Mononuclear cell (primary cell): ENCODE results near the gene TMEM255B. TPM values are rescaled to one million over a fixed set of nuclear protein-coding genes. Genes with fewer than 3 reads are reported as not detected.
A peak's percentile ranks its signal among the peaks of the same experiment; 100 is the strongest.

Experiments
- H3K27me3 ChIP-seq: 2 replicates; pipeline ENCODE4 v1.6.0; 2011; ENCODE audit warnings: low read length, control low read depth; ENCODE audit not compliant: insufficient read depth
- H3K4me1 ChIP-seq: 2 replicates; pipeline ENCODE4 v1.5.1; 2011; ENCODE audit warnings: mild to moderate bottlenecking, low read length, control low read depth; ENCODE audit not compliant: insufficient read depth
- H3K4me3 ChIP-seq: 2 replicates; pipeline ENCODE4 v1.5.1; 2011; ENCODE audit warnings: mild to moderate bottlenecking, low read length, moderate library complexity
- H3K9me3 ChIP-seq: 2 replicates; pipeline ENCODE4 v1.5.1; 2011; ENCODE audit warnings: low read depth, mild to moderate bottlenecking, control low read depth, low read length
- total RNA-seq: library from RNA; depleted of rRNA; stranded (reverse); fragments of >200 nt; gene quantifications from one replicate; pipeline ENCODE4 v1.2.3, GENCODE V29; 2012

The TMEM255B gene
- total RNA-seq, 1 donor: 0.84 TPM

- Histone ChIP-seq H3K4me1 (peaks cover 17% of the 10 kb centered on the region), H3K4me3 (no peak overlapping the region), H3K9me3 (no peaks in the 10 kb centered on the region), H3K27me3 (peaks cover 2% of the 10 kb centered on the region)
Measured at GRCh38 chr13:113855931-113856715, 97.1 kb downstream of the TMEM255B start.

DNA sequence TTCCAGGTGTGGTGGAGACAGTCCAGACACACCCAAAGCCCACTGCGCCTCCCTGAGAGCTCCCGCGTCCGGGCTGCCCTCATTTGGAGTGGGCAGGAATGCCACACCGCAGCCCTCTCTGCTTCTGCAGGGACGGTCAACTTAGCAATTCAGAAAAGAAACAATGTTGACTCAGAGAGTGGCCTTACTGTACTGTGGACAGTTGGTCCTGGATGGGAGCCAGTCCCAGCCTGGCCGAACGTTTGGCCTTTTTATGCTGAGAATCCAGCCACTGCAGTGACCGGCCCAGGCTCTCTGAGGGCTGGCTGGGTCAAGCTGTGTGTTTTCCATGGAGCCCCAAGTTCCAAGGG is 97.7 kb downstream of the TMEM255B start:
- Histone ChIP-seq H3K4me3 (no peak overlapping the region), H3K27me3 (peaks cover 2% of the 10 kb centered on the region), H3K4me1 (peaks cover 17% of the 10 kb centered on the region), H3K9me3 (no peaks in the 10 kb centered on the region)

- H3K4me1 ChIP-seq: peaks cover 23% of the 10 kb centered on the region
- peaks cover 6% of the 10 kb centered on the region for H3K27me3 ChIP-seq
- no peaks in the 10 kb centered on the region for H3K9me3 ChIP-seq
- H3K4me3 ChIP-seq: no peak overlapping the region
Measured at GRCh38 chr13:113857531-113858195, 98.6 kb downstream of the TMEM255B start.

DNA sequence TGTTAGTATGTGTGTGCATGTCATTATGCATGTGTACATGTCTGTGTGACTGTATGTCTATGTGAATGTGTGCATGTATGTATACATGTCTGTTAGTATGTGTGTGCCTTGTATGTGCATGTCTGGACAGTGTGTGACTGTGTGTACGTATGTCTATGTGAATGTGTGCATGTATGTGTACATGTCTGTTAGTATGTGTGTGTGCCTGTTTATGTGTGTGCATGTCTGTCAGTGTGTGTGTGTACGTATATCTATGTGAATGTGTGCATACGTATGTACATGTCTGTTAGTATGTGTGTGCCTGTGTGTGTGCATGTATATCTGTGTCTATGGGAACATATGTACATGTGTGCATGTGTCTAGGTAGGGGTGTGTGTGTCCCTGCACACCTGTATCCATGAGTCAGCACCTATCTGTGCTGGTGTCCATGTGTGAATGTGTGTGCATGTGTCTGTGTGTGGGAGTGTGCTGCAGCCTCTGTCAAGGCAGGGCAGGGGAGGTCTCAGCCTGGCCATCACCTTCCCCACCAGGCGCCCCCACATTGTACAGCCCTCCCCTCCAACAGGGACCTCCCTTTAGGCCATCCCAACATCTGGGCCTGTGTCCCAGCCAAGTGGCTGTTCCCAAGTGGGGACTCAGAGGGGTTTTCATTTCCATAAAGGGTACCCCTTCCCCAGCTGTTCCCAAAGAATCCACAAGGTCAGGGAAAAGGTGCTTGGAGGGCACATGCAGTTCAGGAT is 100.5 kb downstream of the TMEM255B start:
- H3K27me3 ChIP-seq: peaks cover 11% of the 10 kb centered on the region
- H3K9me3 ChIP-seq: no peaks in the 10 kb centered on the region
- no peak overlapping the region for H3K4me3 ChIP-seq
- H3K4me1 ChIP-seq: peaks cover 28% of the 10 kb centered on the region

- Histone ChIP-seq H3K9me3 (no peaks in the 10 kb centered on the region), H3K4me3 (no peak overlapping the region), H3K27me3 (peaks cover 15% of the 10 kb centered on the region), H3K4me1 (peaks cover 25% of the 10 kb centered on the region)
Measured at GRCh38 chr13:113860051-113860664, 101.1 kb downstream of the TMEM255B start.

DNA sequence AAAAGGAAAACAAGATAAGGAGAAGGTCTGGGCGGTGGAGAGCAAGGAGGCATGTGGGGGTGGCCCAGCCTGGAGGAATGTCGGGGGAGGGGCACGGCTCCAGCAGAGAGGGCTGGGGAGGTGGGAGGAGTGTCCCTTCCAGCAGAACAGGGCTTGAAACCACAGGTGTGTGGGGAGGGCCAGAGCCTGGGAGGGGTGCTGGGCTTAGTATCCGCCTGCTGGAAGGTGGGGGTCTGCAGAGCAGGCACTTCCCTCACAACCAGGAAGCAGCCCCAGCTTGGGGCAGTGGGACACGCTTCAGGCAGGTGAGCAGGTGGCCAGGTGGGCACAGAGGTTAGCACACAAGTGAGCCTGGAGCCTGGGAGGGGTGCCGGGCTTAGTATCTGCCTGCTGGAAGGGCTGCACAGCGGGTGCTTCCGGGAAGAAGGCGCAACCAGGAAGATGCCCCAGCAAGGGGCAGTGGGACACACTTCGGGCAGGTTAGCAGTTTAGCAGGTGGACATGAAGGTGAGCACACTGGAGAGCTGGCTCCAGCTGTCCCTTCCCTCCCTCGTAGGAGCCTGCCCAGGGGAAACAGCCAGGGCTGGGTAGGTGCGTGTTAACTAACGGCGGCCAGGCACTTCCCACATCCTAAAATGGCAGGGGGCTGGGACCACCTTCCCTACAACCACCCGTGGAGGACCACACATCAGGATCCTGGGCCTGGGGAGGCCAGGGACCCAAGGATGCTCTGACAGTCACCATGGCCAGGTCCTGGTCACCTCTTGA is 101.8 kb downstream of the TMEM255B start:
- Histone ChIP-seq H3K27me3 (peaks cover 22% of the 10 kb centered on the region), H3K4me1 (peaks cover 22% of the 10 kb centered on the region), H3K4me3 (no peak overlapping the region), H3K9me3 (no peaks in the 10 kb centered on the region)

GRCh38 chr13:113861433-113862030 is 102.5 kb downstream of the TMEM255B start:
- no peaks in the 10 kb centered on the region for H3K9me3 ChIP-seq
- H3K4me3 ChIP-seq: no peak overlapping the region
- H3K27me3 ChIP-seq: peaks cover 29% of the 10 kb centered on the region
- H3K4me1 ChIP-seq: peaks cover 22% of the 10 kb centered on the region

- Histone ChIP-seq H3K4me3 (no peak overlapping the region), H3K4me1 (peaks cover 22% of the 10 kb centered on the region), H3K27me3 (peaks cover 32% of the 10 kb centered on the region), H3K9me3 (no peaks in the 10 kb centered on the region)
Measured at GRCh38 chr13:113862191-113862930, 103.3 kb downstream of the TMEM255B start.

DNA sequence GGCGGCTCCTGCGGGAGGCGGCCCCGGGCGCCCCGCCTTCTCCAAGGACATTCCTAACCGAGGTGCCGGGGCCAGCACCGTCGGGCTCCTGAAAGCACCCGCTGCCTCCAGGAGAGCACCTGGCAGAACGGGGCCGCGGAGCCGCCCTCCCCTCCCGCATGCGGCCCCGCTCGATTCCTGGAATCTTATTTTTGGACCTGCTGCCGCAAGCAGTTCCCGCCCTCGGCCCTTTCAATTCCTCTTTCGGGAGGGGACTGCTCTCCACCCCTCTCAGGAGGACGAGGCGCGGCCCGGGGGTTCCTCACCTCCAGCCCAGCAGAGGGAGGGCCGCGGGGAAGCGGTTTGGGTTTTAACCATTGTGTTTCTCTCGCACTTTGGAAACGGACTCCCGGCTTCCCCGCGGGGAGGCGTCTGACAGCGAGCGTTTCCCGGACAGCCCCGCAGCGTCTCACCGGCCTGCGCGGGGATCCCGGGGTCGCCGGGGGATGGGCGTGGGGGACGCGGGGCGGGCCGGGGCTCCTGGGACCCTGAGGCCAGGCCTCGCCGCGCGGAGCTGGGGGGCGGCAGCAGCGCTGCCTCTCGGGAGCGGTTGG is 104.0 kb downstream of the TMEM255B start:
- Histone ChIP-seq H3K4me3 (peak overlapping the region; percentile 30), H3K9me3 (no peaks in the 10 kb centered on the region), H3K27me3 (peaks cover 37% of the 10 kb centered on the region), H3K4me1 (peaks cover 22% of the 10 kb centered on the region)

- Histone ChIP-seq H3K9me3 (no peaks in the 10 kb centered on the region), H3K27me3 (peaks cover 37% of the 10 kb centered on the region), H3K4me3 (peak within 1 kb of the TSS; percentile 30), H3K4me1 (peaks cover 22% of the 10 kb centered on the region)
Measured at GRCh38 chr13:113863524-113864272, 104.7 kb downstream of the TMEM255B start, which contains the start of gene GAS6. GAS6 (minus strand) TSS chr13:113864076; CDS start chr13:113863920, 156 bp downstream.

GRCh38 chr13:113864273-113864890 is 105.4 kb downstream of the TMEM255B start:
- peaks cover 37% of the 10 kb centered on the region for H3K27me3 ChIP-seq
- H3K4me1 ChIP-seq: peaks cover 22% of the 10 kb centered on the region

GRCh38 chr13:113865427-113865826 is 106.4 kb downstream of the TMEM255B start:
- Histone ChIP-seq H3K27me3 (peaks cover 40% of the 10 kb centered on the region), H3K4me3 (no peak overlapping the region)

More at GRCh38 chr13:113864273-113864890, 105.4 kb downstream of the TMEM255B start:
- no peak overlapping the region for H3K4me3 ChIP-seq
- no peaks in the 10 kb centered on the region for H3K9me3 ChIP-seq

More at GRCh38 chr13:113865427-113865826, 106.4 kb downstream of the TMEM255B start:
- H3K9me3 ChIP-seq: no peaks in the 10 kb centered on the region
- peaks cover 22% of the 10 kb centered on the region for H3K4me1 ChIP-seq
